ENCODE results near the gene KRTAP1-3.

DNA sequence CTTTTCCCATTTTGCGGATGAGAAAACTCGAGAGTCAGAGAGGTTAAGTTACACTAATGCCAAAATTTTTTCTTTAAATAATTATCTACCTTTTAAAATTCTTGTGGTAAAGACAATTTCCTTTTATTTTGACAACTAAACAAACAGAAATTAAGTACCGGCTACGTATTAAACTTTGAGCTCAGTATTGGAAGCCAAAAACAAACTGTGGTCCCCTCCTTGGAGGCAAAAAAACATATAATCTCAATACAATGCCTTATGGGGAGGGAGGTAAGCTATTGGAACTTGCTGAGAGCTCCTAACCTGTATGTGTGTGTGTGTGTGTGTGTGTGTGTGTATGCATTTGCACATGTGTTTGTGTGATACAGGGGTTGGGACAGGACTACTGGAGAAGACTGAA, 28.8 kb upstream of the KRTAP1-3 start:
- TF ChIP-seq, protein P1, sequence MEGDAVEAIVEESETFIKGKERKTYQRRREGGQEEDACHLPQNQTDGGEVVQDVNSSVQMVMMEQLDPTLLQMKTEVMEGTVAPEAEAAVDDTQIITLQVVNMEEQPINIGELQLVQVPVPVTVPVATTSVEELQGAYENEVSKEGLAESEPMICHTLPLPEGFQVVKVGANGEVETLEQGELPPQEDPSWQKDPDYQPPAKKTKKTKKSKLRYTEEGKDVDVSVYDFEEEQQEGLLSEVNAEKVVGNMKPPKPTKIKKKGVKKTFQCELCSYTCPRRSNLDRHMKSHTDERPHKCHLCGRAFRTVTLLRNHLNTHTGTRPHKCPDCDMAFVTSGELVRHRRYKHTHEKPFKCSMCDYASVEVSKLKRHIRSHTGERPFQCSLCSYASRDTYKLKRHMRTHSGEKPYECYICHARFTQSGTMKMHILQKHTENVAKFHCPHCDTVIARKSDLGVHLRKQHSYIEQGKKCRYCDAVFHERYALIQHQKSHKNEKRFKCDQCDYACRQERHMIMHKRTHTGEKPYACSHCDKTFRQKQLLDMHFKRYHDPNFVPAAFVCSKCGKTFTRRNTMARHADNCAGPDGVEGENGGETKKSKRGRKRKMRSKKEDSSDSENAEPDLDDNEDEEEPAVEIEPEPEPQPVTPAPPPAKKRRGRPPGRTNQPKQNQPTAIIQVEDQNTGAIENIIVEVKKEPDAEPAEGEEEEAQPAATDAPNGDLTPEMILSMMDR (IDR thresholded peaks at IDR 0.05), result no peak
- TF ChIP-seq POLR2A (IDR thresholded peaks at IDR 0.05), result no peak
